Stimulated activated CD4-positive, alpha-beta T cell treated with anti-CD3 and anti-CD28 coated beads, Interleukin-1b, Interleukin-23, amount 100 ng/mL, for 4 hours (primary cell): Measurements from ENCODE around the gene BASP1.
"Not testable (repeated sequence)": the region's sequence is repeated elsewhere in the genome, so short reads cannot be mapped to it uniquely, and the experiment has no call there.

ENCODE experiments used
- DNase-seq, 2 donors: peaks; one replicate each; pipeline ENCODE4 v3.0.0-alpha.2; 2020; ENCODE audit warnings: low read depth in 2 of 2

BASP1 gene

DNA sequence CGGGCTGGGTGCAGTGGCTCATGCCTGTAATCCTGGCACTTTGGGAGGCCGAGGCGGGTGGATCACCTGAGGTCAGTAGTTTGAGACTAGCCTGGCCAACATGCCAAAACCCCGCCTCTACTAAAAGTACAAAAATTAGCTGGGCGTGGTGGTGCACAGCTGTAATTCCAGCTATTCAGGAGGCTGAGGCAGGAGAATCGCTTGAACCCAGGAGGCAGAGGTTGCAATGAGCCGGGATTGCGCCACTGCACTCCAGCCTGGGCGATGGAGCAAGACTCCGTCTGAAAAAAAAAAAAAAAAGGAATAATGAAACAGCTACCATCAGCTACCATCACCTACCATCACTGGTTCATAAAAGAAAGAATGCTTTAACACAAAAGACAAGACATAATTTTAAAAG lies 25.9 kb upstream of the BASP1 start:
- DNase-seq, result not testable (repeated sequence)

DNA sequence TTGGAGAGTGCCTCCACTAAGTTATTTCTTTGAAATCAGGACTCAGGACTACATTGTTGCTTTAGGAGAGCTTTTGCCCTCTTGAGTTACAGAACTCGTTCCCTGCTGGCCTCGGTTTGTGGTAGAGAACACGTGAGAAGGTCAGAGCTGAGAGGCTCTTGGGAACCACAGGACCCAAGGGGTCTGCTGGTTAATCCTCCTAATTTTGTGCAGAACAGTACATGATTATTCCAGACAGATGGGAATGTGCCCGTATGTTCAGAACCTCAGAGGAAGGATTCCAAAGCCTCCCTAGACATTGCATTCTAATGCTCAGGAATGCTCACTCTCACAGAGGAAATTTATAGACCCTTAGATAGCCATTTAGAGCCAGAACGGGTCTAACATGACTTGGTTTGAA lies 25.2 kb upstream of the BASP1 start:
- no peak for DNase-seq

DNA sequence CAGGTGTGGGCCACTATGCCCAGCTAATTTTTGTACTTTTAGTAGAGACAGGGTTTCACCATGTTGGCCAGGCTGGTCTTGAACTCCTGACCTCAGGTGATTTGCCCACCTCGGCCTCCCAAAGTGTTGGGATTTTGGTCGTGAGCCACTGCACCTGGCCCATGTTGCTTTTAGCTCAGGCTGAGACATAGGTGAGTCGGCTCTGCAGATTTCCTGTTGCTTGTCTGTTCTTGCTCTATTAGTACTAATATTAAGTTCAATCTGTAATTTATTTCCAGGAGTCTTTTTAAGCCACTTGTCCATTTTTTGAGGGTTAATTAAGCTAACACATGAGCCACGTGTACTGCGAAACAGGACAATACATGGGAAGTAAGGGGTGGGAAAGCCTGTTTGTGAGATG lies 21.4 kb upstream of the BASP1 start:
- DNase-seq, result no peak

DNA sequence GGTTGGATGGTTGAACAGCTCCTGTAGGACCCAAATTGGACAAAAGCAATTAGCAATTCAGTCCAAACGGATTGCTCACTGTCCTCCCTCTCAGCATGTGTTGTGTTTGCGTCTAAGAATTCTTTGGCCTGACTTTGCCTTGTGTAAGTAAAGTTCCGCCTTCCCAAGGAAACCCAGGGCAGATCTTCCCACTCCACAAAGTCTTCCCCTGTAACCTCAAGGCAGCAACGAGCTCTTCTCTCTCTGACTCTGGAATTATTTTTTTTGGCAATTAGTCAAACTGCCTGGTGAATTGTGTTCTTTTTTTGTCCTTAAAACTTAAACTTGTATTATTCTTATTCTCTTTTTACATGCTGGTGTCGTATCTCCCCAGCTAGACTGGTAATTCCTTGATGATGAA lies 20.7 kb upstream of the BASP1 start:
- DNase-seq, result no peak

DNA sequence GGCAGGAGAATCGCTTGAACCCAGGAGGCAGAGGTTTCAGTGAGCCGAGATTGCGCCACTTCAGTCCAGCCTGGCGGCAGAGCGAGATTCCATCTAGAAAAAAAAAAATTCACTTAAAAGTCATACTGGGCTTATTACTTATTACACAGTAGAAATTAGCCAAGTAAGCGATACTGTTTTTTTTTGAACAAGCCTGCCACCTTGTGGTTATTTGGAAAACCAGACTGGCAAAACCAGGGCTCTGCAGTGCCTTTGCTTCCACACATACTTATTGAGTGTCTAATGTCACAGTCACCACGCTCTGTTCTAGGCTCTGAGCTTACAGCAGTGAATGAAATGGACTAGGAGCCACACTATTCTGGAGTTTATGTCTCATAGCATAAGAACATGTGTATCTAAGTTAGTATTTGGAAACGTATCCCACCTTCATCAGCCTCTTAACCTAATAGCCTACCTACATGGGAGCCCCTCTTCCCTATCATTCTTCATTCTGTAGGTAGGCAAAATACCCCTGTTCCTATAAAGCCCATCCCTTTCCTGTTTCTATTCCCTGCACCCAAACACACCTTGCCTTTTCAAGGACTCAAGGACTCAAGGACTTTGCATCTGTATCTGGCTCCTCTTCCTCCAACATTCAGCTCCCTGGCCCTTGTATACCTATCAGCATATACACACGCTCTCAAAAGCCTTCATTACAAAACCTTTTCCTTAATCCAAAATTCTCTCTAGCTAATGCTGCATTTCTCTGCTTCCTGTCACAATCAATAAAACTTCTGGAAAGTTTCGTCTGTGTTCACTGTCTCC lies 13.9 kb upstream of the BASP1 start:
- no peak for DNase-seq

DNA sequence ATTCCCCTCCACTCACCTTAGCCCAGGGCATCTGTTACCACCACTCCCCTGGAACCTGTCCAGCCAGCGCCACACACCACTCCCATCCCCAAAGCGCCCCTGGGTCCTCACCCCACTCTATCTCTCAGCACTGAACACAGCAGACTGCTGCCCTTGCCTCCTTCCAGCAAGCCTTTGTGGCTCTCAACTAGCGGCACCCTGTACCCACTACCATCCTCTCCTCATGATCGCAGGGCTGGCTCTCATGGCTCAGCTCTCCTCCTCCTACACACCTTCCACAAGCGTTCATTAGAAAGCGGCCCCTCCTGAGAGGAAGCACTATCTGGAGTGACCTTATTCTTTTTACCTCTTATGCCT lies 13.3 kb upstream of the BASP1 start:
- DNase-seq, result no peak

DNA sequence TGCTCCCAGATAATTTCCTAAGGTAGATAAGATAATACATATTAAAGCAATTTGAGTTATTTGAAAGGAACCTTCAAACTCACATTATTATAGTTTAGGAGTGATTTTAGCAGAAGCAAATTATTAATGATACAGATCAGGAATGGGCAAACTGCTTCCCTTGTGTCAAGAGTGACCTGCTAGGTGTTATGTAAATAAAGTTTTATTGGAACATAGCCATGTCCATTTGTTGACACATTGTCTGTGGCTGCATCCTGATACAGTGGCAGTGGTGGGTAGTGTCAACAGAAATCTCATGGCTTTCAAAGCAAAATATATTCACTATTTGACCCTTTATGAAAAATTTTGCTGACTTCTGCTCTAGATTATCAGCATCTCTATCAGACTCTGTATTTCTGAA lies 11.4 kb upstream of the BASP1 start:
- no peak for DNase-seq

DNA sequence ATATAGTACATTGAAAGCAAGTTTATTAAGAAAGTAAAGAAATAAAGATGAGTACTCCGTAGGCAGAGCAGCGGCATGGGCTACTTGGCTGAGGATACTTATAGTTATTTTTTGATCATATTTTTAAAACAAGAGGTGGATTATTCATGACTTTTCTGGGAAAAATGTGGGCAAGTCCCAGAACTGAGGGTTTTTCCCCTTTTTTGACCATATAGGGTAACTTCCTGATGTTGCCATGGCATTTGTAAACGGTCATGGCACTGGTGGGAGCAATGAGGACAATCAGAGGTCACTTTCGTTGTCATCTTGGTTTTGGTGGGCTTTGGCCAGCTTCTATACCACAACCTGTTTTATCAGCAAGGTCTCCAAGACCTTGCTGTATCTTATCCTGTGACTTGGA lies 5.2 kb upstream of the BASP1 start:
- no peak for DNase-seq

DNA sequence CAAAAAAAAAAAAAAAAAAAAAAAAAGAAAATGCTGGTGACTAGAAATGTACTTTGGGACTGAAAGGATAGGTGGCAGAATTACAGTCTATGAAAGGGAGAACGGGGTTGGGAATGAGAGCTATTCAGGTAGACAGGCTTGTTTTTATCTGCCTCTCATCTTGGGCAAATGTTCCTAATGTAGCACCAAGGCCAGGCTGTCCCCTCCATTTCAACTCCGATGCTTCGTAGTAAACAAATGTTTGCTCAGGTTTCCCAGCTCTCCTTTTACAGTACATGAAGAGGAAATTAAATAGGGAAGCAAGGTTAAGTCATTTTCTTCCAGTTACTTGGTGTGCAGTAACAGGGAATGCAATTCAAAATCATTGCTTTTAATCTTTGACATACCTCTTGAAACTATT lies 4.4 kb upstream of the BASP1 start:
- no peak for DNase-seq

DNA sequence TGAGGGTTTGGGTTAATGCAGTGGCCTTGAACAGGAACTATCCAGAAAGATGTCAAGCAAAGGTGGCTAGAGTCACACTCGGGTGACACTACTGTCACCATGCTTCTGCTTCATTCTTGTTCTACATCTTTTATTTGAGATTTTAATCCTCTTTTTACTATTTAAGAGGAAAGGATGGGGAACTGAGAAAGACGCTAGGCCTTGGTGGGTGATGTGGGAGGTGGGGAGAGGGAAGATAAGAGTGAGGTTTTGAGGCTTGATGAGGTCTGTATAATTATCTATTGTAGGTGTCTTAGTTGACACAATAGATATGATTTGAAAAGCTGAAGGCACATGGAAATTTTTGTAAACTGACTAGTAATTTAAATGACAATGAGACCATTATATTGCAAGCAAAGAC lies 3.5 kb upstream of the BASP1 start:
- DNase-seq, result no peak

DNA sequence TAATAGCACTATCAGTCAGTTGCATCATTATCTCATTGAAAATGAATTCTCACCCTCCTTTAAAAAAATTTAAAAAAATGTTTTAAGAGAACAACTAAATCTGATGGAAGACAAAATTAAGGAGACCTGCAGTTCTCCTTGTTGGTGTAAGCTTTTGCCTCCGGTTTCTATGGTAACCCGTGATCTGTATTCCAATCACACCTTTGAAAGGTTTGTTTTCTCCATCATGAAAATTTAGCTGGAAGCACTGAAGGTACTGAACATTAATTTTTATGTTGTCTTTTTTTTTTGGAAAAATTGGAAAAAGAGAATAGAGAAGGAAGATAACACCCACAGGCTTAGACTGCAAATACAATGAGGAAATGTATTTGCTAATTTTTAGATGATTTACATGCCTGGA lies 2.5 kb upstream of the BASP1 start:
- DNase-seq, result no peak

DNA sequence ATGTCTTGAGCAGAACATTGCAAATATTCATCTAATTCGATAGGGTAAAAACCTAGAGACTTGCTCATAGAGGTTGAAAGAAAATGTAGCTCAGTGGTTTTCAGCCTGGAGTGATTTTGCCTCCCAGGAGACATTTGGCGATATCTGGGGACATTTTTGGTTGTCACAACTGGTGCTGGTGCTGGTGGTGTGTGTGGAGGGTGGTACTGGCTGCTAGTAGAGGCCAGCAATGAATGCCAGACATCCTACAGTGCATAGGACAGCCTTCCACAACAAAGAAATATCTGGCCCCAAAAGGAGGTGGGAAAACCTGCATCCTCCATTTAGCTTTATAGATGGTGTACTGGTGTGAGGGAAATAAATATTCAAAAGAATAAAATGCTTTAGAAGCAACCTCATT lies 2.1 kb upstream of the BASP1 start:
- no peak for DNase-seq

DNA sequence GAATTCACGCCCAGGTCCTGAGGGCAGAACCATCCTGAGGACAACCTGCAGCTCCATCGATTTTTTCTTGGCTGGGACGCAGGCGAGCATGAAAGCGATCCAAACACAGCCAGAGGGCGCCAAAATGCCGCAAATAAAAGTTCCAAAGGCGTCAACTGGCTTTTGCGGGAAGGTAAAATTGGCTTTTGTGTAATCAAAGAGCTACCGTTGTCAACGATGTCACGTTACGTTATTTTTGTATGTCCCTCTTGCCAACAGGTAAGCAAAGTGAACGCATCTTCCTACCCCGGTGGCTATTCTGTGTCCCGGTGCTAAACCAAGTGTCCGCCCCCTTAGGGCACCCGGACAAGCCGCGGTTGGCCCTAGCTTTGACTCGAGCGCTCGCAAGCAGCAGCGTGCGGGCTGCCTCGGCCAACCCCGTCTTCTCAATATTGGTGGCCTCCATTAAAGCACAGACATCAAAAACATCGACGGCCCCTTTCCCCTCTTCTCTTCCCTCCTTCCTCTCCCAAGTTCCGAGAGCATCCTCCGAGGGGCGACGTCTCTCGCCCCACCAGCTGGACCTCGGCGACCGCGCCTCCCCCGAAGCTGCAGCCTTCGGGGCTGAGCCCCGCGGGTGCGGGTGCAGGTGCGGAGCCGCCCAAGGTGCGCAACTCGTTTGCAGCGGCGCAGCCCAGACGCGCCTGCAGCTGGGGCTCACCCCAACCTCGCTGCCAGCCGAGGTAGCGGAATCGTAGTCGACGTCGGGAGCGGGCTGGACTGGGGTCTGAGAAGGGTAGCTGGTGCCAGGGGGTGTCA lies 1.1 kb upstream of the BASP1 start:
- peak in 1 of 2 donors; percentile 33 for DNase-seq

DNA sequence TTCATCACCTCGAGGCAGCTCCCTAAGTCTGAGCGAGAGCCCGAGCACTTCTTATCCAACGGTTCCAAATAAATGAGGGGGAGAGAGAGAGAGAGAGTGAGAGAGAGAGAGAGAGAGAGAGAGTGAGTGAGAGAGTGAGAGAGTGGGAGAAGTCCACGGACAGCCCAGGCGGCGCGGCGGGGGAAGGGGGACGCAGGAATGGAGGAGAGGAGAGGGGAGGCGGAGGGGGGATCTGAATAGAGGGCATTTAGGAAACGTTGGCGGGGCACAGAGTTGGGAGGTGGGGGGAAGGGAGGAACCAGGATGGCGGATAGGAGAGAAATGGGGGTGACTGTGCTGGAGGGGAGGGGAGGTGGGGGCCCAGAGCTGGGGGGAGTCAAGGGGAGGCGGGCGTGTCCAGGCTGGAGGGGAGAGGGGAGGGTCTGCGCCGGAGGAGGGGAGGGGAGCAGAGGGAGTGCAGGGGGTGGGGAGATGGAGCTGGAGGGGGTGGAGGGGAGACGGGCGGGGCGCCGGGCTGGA lies 398 bp upstream of the BASP1 start:
- no peak for DNase-seq

DNA sequence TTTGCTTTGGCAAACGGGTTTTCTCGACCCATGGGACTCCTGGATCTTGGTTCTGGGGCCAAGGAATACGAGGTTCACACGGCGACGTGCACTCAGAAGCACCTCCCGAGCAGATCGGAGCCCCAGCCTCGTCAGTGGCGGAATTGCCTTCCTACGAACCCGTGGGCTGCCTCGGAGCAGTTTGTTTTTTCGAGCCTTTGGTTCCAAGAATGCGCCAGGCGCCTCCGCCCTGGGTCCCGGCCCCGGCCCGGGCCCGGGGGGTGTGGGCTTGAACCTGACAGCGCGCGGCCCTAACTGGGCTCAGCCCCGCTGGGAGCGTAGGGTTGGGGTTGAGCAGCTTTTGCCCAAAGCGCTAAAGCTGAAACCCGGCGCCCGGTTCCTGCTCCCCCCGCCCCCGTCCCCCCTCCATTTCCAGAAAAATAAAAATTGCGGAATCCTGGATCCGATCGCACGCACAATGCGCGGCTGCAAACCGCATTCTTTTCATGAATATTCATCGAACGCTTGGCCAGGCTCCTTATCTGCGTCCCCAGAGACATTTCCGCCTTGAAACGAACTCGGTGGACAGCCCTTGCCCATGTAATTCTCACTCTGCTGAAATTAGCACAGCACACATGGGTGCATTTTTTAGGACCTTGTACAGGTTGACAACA lies 1.0 kb downstream of the BASP1 start:
- no peak for DNase-seq

DNA sequence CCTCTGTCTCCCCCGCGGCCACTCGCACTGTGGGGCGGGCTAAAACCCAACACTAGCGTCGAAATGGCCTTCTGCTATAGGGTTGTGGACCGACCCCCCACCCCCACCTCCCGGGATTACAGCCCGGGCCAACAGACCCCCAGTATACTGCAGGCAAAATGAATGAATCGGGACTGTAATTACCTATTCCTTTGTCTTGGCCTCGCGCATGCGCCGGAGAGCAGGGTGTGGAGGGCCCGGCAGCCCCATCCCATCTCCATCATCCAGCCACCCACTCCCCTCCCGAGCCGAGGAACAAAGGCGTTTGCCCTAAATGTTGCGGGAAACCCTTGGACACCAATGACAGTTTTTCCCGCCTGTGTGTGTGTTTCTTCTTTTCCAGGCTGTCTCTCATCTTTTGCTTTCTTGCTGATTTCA lies 1.6 kb downstream of the BASP1 start:
- no peak for DNase-seq

DNA sequence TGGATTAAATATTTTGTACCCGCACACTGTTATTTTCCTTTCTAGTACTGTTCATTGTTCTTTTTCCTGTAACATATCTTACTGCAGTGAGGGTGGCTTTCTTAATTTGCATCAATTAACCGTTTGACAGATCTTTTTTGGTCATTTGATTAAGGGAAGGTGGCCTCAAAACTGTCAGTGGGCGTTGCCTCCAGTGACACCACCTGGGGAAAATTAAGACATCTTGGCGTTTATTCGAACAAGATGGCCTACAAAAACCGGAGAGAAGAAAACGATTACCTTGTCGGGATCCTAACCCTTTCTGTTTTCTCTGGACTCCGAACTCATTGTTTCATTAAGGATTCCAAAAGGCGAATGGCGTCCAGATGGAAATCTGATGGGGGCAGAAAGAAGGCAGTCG lies 2.0 kb downstream of the BASP1 start:
- no peak for DNase-seq

DNA sequence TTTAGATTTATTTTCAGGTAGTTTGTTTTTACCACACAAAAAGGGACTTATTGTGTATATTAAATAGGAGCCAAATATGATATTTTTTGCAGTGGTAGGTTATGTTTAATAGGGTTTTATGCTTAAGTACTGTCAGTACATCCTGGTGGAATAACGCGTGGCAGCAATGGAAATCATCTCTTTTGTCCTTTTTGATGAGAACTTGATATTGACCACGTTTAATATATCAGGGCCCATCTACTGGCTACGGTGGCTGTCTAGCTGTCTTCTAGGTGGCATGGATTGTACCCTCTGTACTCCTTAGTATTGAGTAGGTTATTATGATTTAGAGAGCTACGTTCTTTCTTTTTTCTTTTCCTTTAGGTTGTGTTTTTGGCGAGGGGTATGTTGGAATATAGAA lies 2.6 kb downstream of the BASP1 start:
- DNase-seq, result no peak

DNA sequence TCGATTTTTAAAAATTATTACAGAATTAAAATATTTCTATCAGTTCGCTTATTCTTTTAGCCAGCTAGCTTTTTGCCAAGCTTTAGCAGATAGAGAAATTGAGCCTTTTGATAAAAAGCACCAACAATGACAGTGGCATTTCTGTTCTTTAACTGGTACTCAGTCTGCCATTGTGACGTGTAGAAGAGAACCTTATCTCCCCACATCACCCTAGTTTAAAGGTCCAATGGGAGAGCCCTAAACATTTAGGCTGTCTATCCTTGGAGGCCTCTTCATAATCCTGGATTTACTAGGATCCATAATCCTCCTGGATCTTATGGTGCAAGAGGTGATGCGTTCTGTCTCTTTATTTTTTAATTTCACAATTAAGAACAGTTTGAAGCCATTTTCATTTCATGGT lies 3.0 kb downstream of the BASP1 start:
- DNase-seq, result no peak

DNA sequence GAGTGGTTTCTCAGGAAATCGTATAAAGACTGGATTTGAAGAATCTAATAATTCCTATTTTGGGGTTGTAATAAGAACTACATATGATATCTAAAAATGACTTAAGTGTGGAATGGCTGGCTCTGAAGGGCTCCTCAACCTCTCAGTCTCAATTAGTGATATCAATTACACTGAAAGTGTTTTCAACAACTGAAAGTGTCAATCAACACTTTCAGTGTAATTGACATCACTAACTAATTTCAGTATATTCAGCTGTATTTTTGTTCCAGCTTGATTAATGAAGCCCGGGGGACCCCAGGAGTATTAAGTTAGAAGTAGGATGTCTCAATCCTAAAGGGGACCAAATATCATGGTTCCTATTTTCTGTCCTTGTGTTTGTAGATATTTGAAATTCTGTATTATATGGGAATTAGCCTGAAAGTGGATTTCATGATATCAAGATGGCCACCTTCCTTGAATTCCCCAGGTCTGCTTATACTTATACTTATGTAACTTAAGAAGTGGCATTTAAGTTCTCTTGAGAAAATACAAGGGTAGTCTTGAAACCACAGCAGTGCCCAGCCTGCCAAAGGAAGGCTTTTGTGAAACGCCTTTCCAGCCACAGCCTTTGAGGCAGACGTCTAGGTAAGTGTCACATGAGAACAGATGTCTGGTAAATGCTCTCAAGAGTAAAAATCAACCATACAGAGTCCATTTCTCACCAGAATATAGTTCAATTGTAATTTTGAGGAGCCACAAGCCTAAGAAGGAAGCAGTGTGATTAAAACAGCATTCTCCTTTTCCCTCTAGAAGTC lies 4.6 kb downstream of the BASP1 start:
- no peak for DNase-seq

DNA sequence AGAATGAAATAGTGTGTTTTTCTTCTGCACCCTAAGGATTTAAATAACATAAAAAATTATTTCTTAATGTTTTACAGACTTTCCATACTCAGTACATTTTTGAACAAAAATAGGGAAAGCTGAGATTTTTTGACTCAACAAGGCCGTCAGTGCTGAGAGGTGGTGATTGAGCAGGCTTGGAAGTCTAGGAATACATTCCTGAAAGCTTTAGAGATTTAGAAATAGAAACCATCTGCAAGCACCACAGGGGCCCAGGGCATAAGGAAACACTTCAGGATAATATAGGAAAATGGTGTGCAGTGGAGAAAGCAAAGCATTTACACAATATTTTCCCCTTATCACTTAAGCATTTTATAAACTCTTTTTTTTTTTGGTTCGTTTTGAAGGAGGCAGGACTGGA lies 5.2 kb downstream of the BASP1 start:
- DNase-seq, result no peak
